ENCODE data around the gene SUN1. TPM values are rescaled to one million over a fixed set of nuclear protein-coding genes. Genes with fewer than 3 reads are reported as not detected.
A peak's percentile ranks its signal among the peaks of the same experiment; 100 is the strongest.

The SUN1 gene
- total and polyA plus RNA-seq, 4 donors = 24.8 to 162 (median 40.1) TPM

DNA sequence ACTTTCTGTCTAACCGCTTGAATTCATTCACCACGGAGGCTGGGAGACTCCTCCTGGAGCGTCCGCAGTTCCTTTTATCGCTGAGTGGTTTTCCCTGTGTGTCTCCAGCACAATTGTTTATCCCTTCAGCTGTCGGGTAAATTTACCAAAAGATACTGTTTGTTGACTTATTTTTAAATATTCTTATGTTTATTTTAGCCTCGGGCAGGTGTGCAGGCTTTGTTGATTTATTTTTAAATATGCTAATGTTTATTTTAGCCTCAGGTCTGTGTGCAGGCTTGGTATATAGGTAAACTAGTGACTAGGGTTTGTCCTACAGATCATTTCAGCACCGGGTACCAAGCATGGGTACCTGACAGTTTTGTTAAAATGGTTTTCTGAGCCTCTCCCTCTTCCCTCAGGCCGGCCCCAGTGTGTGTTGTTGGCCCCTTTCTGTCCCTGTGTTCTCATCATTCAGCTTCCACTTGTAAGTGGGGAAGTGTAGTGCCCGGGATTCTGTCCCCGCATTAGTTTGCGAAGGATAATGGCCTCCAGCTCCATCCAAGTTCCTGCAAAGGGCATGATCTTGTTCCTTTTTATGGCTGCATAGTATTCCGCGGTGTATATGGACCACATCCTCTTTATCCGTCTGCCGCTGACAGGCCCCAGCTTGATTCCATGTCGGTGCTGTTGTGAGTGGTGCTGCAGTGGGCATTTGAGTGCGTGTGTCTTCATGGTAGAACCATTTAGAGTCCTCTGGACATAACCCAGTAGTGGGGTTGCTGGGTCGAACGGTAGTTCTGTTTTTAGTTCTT is 49.4 kb downstream of the SUN1 start:
- H3K4me3 ChIP-seq (ENCODE audit: low read depth in 1 of 3, low read length in 3 of 3) = no peak overlapping the region
- H3K9ac ChIP-seq (ENCODE audit: low read depth in 1 of 2, low read length in 2 of 2) = peak overlapping the region in 1 of 2 donors; percentile 52
- H3K36me3 ChIP-seq (ENCODE audit: control insufficient read depth in 4 of 4, insufficient read depth in 3 of 4, low read depth in 1 of 4, low read length in 3 of 4) = no peaks in the 10 kb centered on the region
- no peak for TF ChIP-seq TAF1 (conservative IDR thresholded peaks at IDR 0.05)
- TF ChIP-seq FOXA2 (IDR thresholded peaks at IDR 0.05) = no peak
- TF ChIP-seq JUND (IDR thresholded peaks at IDR 0.05) = no peak
- H3K4me1 ChIP-seq (ENCODE audit: control insufficient read depth in 4 of 4, insufficient read depth in 4 of 4, low read length in 3 of 4) = peaks cover 43 to 77% (median 60%) of the 10 kb centered on the region in 4 donors
- H3K27ac ChIP-seq (ENCODE audit: low read depth in 1 of 2, low read length in 2 of 2) = peak overlapping the region; percentile 57 to 65
- WGBS = 85% methylated on average over 20 of the region's 20 CpGs
- no peaks in the 10 kb centered on the region for H3K27me3 ChIP-seq (ENCODE audit: control insufficient read depth in 4 of 4, insufficient read depth in 4 of 4, low read length in 3 of 4)
- no peak for DNase-seq (ENCODE audit: low spot score)
- no peaks in the 10 kb centered on the region for H3K9me3 ChIP-seq (ENCODE audit: control insufficient read depth in 4 of 4, low read length in 3 of 4)

DNA sequence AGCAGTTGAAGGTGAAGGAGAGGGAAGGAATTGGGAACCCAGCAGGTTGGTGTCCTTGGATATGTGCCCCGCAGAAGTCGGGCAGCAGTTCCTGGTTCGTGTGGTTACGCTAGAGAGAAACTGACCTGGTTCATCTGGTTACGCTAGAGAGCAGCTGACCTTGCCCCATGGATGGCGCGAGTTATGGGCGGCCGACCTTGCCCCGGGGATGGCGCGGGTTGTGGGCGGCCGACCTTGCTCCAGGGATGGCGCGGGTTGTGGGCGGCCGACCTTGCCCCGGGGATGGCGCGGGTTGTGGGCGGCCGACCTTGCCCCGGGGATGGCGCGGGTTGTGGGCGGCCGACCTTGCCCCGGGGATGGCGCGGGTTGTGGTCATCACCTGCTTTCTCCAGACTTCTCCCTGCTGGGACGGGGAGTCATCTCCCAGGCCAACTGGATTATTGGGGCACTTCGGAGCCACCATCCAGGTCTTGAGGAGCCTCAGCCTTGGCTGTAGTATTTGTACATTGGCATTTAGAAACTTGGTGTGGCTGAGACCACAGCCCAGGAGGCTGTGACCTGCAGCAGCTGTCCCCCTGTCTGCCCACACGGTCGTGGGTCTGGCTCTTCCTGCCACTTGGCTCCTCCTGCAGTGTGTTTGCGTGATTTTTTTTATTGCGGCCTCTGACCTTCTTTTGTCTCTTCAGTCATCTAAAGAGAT is 50.2 kb downstream of the SUN1 start:
- H3K4me3 ChIP-seq (ENCODE audit: low read depth in 1 of 3, low read length in 3 of 3) = no peak overlapping the region
- peaks cover 48 to 85% (median 67%) of the 10 kb centered on the region in 4 donors for H3K4me1 ChIP-seq (ENCODE audit: control insufficient read depth in 4 of 4, insufficient read depth in 4 of 4, low read length in 3 of 4)
- H3K36me3 ChIP-seq (ENCODE audit: control insufficient read depth in 4 of 4, insufficient read depth in 3 of 4, low read depth in 1 of 4, low read length in 3 of 4) = peaks cover 0 to 2% (median 0%) of the 10 kb centered on the region in 4 donors
- no peak for DNase-seq (ENCODE audit: low spot score)
- H3K27ac ChIP-seq (ENCODE audit: low read depth in 1 of 2, low read length in 2 of 2) = peak overlapping the region; percentile 57 to 76
- H3K9ac ChIP-seq (ENCODE audit: low read depth in 1 of 2, low read length in 2 of 2) = peak overlapping the region in 1 of 2 donors; percentile 72
- H3K27me3 ChIP-seq (ENCODE audit: control insufficient read depth in 4 of 4, insufficient read depth in 4 of 4, low read length in 3 of 4) = no peaks in the 10 kb centered on the region
- 53% methylated on average over 37 of the region's 37 CpGs for WGBS
- peak in 1 of 2 donors; percentile 73 for TF ChIP-seq HNF4A (conservative IDR thresholded peaks at IDR 0.05)
- peak; percentile 44 for TF ChIP-seq YY1 (IDR thresholded peaks at IDR 0.05)
- TF ChIP-seq RXRA (IDR thresholded peaks at IDR 0.05) = peak in 1 of 2 donors; percentile 65
- no peak for TF ChIP-seq ATF3 (IDR thresholded peaks at IDR 0.05)
- H3K9me3 ChIP-seq (ENCODE audit: control insufficient read depth in 4 of 4, low read length in 3 of 4) = no peaks in the 10 kb centered on the region

GRCh38 chr7:883055-884021 is 51.1 kb downstream of the SUN1 start:
- H3K9ac ChIP-seq (ENCODE audit: low read depth in 1 of 2, low read length in 2 of 2) = peak overlapping the region in 1 of 2 donors; percentile 72
- H3K4me3 ChIP-seq (ENCODE audit: low read depth in 1 of 3, low read length in 3 of 3) = no peak overlapping the region
- no peaks in the 10 kb centered on the region for H3K9me3 ChIP-seq (ENCODE audit: control insufficient read depth in 4 of 4, low read length in 3 of 4)
- H3K4me1 ChIP-seq (ENCODE audit: control insufficient read depth in 4 of 4, insufficient read depth in 4 of 4, low read length in 3 of 4) = peaks cover 50 to 89% (median 68%) of the 10 kb centered on the region in 4 donors
- DNase-seq (ENCODE audit: low spot score) = no peak
- H3K27me3 ChIP-seq (ENCODE audit: control insufficient read depth in 4 of 4, insufficient read depth in 4 of 4, low read length in 3 of 4) = no peaks in the 10 kb centered on the region
- peak overlapping the region; percentile 57 to 76 for H3K27ac ChIP-seq (ENCODE audit: low read depth in 1 of 2, low read length in 2 of 2)
- peaks cover 0 to 3% (median 0%) of the 10 kb centered on the region in 4 donors for H3K36me3 ChIP-seq (ENCODE audit: control insufficient read depth in 4 of 4, insufficient read depth in 3 of 4, low read depth in 1 of 4, low read length in 3 of 4)
- TF ChIP-seq RAD21 (IDR thresholded peaks at IDR 0.05) (no peak), YY1 (IDR thresholded peaks at IDR 0.05) (peak; percentile 77), HNF4A (conservative IDR thresholded peaks at IDR 0.05) (peak in 1 of 2 donors; percentile 8)
- 74% methylated on average over 50 of the region's 50 CpGs for WGBS
